HPDE6-E6E7 (cell line): ENCODE data around the gene RFX7.

Experiments used
- DNase-seq: peaks from one replicate; pipeline ENCODE4 v3.0.0; 2011; ENCODE audit warnings: missing footprints; ENCODE audit errors: extremely low spot score

RFX7 gene

GRCh38 chr15:56126409-56126808 is 117.3 kb downstream of the RFX7 start:
- DNase-seq, result no peak

DNA sequence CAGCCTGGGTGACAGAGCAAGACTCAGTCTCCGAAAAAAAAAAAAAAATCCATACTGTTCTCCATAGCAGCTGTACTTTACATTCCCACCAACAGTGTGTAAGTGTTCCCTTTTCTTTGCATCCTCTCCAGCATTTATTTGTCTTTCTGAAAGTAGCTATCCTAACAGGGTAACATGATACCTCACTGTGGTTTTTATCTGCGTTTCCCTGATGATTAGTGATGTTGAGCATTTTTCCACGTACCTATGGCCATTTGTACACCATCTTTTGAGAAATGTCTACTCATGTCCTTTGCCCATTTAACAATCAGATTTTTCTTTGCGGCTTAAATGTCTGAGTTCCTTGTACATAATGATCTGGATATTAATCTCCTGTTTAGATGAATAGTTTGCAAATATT is 119.3 kb downstream of the RFX7 start:
- DNase-seq, result no peak

DNA sequence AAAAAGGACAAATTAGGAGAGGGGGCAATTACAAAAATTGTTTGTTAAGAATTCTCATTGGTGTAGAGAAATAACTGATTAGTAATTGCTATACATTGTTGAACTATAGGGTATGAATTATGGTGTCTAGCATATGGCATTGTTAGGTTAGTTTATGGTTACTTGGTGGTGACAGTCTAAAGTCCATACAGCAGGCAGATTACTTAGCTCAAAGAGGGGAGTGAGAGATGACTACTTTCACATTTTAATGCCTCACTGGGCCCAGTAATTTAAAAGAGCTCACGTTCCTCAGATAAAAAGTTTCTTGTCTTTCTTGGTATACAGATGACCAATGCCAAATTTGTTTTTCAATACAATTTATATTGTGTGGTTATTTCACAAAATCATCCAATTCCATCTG is 137.8 kb downstream of the RFX7 start:
- no peak for DNase-seq

GRCh38 chr15:56102441-56102840 is 141.2 kb downstream of the RFX7 start:
- no peak for DNase-seq

DNA sequence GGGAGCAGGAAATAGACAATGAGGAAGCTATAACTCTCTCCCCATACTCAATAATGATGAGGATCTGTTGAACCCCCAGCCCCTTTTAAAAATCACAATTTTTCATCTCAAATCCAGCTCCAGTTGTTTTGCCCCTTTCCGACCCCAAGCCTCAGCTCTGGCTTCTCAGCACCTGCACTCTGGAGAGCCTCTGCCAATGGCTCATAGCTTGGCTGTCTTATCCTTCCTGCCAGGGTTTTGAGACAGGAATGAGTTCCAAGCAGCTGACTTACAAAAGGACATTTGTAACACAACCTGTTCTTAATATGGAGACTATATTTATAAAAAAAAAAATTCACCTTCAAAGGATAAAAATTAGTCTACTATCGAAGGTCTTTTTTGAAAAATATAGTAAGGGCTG is 144.4 kb downstream of the RFX7 start:
- no peak for DNase-seq

DNA sequence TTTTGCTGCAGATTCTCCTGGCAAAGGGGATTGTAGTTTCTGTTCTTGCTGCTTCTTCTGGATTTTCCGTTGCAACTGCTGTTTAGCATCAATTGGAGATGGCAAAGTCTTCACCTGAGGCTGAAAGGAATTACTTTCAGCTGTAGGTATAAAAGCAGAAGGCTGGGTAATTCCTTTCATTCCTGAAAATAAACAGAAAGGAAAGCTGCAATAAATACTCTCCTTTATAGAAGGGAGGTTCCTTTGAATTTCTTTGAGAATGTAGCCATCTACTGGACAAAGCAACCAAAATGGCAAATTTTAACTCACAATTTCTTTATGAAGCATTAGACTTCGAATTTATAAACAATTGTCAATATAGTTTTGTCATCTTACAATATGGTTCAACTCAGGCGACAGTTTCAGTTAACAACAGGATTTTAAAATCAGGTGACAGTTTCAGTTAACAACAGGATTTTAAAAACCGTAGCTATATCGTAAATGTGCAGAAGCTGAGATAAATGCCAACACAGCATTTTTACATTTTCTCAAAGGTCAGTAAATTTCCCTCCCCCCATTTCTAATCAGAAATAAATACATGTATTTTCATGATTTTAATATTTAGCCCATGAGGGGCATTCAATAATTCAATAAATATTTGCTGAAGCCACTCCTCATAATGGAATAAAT is 145.3 kb downstream of the RFX7 start:
- DNase-seq, result no peak

- DNase-seq, result no peak
Measured at GRCh38 chr15:56095406-56095805, 148.3 kb downstream of the RFX7 start.

DNA sequence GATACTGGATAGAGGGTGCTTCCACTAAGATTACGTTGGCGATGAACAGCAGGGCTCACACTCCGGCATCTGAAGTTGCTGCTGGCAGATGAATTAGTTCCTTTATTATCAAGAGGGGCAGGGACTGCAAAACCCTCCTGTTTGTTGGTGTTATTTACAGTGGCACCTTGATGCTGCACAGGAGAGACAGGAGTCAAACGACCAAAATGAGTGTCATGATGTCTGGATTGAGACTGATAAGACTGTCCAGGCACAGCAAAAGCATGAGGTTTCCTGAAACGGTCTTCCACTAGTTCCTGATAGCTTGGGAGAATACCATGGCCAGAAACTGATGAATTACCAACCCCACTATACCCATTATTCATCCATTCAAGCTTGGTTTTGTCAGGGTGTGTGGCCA is 149.5 kb downstream of the RFX7 start:
- no peak for DNase-seq

- DNase-seq, result no peak
Measured at GRCh38 chr15:56088389-56088788, 155.3 kb downstream of the RFX7 start.

DNA sequence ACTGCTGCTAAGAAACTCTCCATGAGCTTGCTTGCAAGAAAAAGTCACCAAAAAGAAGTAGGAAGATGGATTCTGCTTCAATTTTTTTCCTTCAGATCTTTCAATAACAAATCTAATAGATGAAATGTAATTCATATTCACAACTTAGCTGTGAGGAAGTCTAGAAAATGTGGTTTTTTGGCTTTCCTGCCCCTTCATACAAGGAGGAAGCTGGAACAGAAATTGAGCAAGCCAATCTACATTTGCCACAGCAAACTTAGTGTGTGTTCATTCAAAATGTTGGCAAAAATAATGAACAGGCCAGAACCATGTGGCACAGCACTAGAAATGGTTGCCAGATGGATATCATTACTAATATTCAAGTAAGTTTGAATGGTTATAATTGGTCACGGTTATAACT is 157.1 kb downstream of the RFX7 start:
- no peak for DNase-seq

DNA sequence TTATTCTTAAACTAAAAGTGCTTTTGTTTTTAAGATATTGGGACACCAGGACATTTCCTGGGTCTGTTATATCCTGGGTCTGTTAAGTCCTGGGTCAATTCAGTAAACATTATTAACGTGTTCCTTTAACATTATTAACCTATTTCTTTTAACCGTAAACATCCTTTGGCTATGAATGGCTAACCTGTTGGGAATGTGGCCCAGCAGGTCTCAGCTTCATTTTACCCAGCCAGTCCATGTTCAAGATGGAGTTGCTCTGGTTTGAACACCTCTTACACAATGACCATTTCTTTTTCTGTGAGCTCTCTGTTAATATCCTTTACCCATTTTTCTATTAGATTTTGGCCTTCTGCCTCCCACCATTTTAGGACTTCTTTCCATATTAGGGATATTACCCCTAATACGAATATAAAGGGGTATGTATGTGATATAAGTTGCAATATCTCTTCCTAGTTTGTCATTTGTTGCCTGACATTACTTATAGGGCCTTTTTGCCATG is 161.4 kb downstream of the RFX7 start:
- no peak for DNase-seq

DNA sequence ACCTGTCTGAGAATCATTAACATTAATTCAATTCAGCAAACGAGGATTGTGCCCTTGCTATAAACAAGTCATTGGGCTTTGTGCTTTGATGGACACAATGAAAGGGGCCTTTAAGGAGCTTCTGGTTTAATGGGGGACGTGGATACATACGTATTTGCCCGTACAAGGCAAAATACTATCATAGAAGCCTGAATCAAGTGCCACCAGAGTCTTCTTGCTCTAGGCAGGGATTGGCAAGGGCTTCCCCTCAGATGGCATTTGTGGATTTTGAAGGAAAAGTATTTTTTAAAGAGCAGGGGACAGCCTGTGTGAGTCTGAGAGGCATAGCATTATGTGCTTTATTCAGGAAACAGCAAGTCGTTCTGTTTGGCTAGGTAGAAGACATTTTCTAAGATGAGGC is 166.6 kb downstream of the RFX7 start:
- no peak for DNase-seq

DNA sequence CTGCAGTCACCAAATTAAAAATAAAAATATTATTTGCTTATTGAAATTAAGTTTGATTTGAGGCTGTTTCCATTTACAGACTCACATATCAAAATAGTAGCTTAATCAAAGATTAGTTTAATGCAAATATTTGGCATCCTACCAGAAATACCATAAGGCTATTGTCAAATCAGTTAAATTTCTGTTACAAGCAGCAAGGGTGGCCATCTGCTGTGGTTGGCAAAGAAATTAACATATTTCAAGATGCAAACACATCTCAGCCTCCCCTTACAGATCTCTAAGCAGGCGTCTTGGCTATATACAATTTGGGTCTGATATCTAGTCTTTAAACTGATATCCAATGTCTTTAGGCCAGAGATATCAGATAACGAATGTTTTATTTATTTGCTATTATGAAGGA is 167.0 kb downstream of the RFX7 start:
- DNase-seq, result no peak

DNA sequence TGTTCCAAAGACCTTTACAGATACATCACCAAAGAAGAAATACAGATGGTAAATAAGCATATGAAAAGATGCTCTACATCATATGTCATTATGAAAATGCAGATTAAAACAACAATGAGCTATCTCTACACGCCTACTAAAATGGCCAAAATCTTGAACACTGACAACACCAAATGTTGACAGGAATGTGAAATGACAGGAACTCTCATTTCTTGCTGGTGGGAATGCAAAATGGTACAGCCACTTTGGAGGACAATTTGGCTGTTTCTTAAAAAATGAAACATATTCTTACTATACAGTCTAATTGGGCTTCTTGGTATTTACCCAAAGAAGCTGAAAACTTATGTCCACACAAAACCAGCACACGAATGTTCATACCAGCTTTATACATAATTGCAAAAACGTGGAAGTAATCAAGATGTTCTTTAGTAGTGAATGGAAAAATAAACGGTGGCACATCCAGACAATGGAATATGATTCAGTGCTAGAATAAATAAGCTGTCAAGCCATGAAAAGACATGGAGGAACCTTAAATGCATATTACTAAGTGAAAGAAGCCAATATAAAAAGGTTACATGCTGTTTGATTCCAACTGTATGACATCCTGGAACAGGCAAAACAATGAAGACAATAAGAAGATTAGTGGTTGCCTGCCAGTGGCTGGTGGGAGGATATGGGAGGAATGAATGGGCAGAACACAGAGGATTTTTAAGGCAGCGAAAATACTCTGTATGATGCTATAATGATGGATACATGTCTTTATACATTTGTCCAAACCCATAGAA is 169.0 kb downstream of the RFX7 start:
- no peak for DNase-seq

GRCh38 chr15:56064152-56064551 is 179.5 kb downstream of the RFX7 start:
- DNase-seq, result no peak

DNA sequence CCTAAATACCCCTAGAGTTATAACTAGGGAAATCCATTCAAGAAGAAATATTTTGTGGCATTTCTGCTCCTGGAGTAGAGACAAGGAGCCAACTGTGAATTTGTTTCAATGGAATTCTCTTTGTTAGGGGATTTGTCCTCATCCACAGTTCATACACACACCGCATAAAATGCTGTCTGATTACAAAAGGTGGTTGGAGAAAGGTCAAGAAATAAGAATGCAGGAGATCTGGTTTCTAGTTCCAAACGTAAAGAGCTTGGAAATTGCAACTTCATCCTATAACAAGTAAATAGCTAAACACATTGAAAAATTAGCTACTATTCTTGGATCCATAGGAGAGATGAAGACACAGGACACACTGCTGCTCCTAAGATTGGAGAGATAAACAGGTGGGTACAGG is 184.0 kb downstream of the RFX7 start:
- DNase-seq, result no peak

DNA sequence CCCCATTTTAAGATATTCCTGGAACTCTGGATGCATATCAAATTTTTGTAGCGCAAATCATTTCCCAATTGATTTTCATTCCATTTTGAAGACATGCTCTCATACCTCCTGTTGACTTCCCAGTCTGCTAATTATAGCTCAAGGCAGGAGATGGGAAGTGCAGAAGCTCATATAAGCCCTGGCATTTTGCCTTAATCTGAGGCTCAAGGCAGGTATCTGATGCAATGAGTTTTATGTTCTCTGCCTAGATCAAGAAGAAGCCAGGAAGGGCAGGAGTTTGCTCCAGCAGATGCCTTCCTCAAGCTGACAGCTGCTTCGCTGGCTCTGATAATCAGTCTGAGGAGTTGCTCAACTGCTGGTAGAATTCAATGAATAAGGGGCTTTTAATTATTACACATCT is 184.7 kb downstream of the RFX7 start:
- no peak for DNase-seq

- no peak for DNase-seq
Measured at GRCh38 chr15:56056626-56057025, 187.1 kb downstream of the RFX7 start.

GRCh38 chr15:56053046-56053400 is 190.7 kb downstream of the RFX7 start:
- no peak for DNase-seq

- no peak for DNase-seq
Measured at GRCh38 chr15:56052395-56053045, 191.2 kb downstream of the RFX7 start.

- DNase-seq, result no peak
Measured at GRCh38 chr15:56051676-56052075, 192.0 kb downstream of the RFX7 start.

GRCh38 chr15:56049577-56049976 is 194.1 kb downstream of the RFX7 start:
- DNase-seq, result no peak

DNA sequence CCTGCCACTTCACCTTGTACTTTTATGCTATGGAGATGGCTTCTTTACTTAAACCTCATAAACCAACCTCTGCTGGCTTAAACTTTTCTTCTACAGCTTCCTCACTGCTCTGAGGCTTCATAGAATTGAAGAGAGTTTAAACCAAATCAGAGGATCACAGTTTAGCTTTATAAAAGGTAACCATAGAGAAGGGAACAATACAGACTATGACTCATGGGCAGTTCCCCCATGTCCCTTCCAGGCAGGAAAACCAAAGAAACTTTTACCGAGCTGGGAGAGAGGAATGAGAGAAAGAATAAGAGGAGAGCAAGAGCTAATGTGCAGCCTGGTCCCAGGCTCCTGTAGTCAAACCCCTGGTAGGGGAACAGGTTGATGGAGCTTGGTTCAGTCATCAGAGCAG is 196.3 kb downstream of the RFX7 start:
- DNase-seq, result no peak
